Prostate gland (tissue), 2 donors: Measurements from ENCODE around the gene GPR108.

Experiments
- POLR2A ChIP-seq: fragments of 450-650 bp; IDR thresholded peaks from one replicate; pipeline ENCODE4 v1.6.1; 2016; ENCODE audit warnings: antibody characterized with exemption, mild to moderate bottlenecking
- TF ChIP-seq, protein P1 (sequence below), 4 experiments: fragments of 200-600 bp in 2 of 4; fragments of 450-650 bp in 2 of 4; sonication (generic) in 2 of 4; IDR thresholded peaks; 1 replicate in 3 of 4; 2 replicates in 1 of 4; pipeline ENCODE4 v1.5.1; 2016 to 2019; ENCODE audit warnings: antibody characterized with exemption in 4 of 4, mild to moderate bottlenecking in 2 of 4, moderate library complexity in 2 of 4

DNA sequence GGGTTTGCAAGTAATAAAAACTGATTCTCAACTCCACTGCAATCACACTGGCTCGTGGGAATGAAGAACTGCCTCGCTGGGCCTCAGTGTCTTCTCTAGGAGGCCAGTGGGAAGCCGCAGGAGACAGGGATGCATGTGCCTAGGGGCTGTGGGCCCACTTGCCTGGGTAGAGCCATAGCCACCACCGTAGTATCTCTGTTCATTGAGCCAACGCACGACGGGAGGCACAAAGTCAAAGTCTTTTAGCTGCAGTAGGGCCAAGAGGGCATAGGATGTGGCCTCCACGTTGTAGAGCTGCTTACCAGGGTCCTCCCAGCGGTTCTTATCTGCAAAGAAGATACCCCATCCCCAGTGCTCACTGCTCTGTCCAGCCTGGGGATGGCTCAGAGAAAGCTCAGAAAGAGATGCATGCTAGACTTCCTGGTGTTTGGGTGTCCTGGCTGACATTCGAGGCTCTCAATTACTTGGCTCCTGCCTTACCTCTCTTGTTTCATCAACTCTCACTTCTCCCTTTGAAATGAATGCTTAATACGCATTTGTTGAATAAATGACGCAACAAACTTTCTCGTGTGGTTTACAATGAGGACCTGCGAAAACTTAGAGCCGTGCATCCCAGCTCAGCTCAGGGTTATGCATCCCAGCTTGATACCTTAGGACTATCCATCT, 51.3 kb downstream of the GPR108 start:
- TF ChIP-seq, protein P1, sequence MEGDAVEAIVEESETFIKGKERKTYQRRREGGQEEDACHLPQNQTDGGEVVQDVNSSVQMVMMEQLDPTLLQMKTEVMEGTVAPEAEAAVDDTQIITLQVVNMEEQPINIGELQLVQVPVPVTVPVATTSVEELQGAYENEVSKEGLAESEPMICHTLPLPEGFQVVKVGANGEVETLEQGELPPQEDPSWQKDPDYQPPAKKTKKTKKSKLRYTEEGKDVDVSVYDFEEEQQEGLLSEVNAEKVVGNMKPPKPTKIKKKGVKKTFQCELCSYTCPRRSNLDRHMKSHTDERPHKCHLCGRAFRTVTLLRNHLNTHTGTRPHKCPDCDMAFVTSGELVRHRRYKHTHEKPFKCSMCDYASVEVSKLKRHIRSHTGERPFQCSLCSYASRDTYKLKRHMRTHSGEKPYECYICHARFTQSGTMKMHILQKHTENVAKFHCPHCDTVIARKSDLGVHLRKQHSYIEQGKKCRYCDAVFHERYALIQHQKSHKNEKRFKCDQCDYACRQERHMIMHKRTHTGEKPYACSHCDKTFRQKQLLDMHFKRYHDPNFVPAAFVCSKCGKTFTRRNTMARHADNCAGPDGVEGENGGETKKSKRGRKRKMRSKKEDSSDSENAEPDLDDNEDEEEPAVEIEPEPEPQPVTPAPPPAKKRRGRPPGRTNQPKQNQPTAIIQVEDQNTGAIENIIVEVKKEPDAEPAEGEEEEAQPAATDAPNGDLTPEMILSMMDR (IDR thresholded peaks at IDR 0.05): no peak
- TF ChIP-seq POLR2A: no peak
